Activated CD8-positive, alpha-beta memory T cell treated with anti-CD3 and anti-CD28 coated beads for 48 hours (primary cell): ENCODE measurements around the gene PRIM1.
"Not testable (repeated sequence)": the region's sequence is repeated elsewhere in the genome, so short reads cannot be mapped to it uniquely, and the experiment has no call there.

ENCODE experiments used
- DNase-seq, 3 experiments: peaks; one replicate each; pipeline ENCODE4 v3.0.0-alpha.2; 2020; ENCODE audit warnings: low read depth in 2 of 3, low spot score in 2 of 3

The PRIM1 gene

DNA sequence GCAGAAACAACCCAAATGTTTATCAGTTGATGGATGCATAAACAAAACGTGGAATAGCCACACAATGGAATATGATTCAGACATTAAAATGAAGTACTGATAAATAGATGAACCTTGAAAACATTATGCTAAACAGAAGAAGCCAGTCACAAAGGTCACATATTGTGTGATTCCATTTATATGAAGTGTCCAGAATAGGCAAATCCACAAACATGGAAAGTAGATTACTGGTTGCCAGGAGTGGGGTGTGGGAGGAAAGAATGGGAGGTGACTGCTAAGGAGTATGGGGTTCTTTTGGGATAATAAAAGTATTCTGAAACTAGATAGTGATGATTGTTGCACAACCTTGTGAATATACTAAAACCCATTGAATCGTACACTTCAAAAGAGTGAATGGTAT is 9.7 kb upstream of the PRIM1 start:
- no peak for DNase-seq

DNA sequence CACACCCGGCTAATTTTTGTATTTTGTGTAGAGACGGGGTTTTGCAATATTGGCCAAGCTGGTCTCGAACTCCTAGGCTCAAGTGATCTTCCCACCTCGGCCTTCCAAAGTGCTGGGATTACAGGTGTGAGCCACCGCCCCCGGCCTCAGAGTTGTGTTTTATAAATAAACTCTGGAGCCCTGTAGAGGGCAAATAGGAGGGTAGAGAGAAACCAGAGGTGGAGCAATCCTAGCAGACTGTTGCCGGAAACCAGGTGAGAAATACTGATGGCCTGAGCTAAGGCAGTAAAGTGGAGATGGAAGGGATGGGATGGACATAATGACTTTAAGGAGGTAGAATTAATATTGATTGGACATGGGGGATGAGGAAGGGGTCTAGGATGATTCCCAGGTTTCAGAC is 8.3 kb upstream of the PRIM1 start:
- DNase-seq, result no peak

DNA sequence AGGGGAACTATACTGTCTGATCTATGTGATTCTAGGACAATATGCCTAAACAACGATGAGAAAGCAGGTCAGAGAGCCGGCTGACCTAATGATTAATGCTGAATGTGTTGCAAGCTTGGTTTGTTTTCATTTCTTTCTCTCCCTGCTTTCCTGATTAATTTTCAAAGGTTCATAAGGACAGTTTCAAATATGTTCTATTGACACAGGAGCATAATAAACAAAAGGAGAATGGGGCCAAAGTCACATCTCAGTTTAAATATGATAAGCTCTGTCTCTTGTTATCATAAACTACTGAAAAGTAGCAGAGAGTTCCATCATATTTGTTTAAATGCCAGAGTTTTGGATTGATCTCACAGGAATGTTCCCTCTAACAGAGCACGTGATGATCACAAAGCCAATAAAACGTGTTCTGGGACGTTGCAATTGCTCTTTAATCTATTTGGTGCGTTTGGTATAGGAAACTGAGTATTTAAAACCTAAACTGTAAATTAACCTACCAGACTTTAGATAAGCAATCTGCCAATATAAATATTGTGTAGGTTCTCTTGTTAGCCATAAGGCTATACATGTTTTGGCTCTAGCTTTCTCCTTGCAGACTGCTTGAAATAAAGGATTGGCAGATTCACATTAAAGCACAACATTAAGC is 7.3 kb upstream of the PRIM1 start:
- no peak for DNase-seq

- no peak for DNase-seq
Measured at GRCh38 chr12:56758728-56759262, 6.7 kb upstream of the PRIM1 start.

DNA sequence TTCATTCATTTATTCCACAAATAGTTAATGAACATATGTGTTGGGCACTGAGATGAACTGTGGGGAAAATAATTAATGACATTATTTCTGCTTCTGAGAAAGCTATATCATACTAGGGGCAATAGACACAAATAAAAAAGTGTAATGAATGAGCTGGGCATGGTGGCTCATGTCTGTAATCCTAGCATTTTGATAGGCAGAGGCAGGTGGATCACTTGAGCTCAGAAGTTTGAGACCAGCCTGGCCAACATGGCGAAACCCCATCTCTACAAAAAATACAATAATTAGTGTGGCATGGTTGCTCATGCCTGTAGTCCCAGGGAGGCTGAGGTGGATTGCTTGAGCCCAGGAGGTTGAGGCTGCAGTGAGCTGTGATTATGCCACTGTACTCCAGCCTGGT is 5.8 kb upstream of the PRIM1 start:
- not testable (repeated sequence) for DNase-seq

DNA sequence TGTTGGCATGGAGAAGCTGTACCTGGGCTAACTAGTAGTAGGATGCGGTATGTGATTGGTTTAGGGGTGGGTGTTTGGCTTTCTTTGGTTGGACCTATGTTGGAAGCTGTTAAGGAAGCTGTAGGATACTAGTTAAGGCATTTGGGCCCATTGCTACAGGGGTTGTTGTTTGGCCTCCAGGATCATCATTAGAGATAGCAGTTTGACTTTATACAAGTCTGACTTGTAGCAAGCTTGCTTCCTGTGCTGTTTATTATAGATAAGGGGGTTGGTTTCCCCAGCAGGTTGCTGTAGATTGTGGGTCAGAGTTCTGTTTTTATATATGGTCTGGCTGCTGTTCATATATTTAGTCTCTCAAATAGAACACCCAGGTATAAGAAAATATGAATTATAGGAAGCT is 1.4 kb upstream of the PRIM1 start:
- no peak for DNase-seq

- not testable (repeated sequence) for DNase-seq
Measured at GRCh38 chr12:56750596-56750995, 1.5 kb downstream of the PRIM1 start.

DNA sequence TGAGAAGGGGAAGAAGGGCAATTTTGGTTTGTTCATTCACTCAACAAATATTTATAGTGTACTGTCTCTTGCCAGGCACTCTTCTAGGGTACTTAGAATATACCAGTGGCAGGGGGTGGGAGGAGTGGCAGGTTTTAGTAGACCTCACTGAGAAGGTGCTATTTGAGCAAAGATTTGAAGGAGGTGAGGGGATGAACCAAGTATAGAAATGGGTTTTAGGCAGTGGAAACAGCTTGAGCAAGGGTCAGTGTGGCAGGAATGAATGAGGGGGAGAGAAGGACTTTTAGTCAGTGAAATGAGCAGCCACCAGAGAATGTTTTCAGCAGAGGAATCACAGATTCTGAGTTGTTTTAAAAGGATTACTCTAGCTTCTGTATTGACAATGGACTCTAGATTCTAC is 2.3 kb downstream of the PRIM1 start:
- no peak for DNase-seq

DNA sequence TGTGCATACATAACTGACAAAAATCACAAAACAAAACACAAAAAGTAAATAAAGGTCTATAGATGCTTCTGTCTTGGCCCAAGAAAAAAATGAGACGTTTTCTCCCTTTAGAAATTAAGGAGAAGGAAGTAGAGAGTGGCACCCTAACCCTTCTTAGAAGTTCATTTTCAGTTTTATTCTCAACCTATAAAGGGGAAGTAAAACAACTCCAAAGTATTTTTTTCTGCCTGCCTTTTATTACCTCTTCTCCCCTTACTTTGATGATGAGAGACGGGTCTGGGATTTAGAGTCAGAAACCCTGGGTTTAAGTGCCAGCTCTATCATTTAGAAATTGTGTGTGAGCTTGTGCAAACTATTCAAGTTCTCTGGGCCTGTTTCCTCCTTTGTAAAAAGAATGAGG is 2.8 kb downstream of the PRIM1 start:
- no peak for DNase-seq

- no peak for DNase-seq
Measured at GRCh38 chr12:56728139-56728861, 23.8 kb downstream of the PRIM1 start.

GRCh38 chr12:56726196-56726675 is 25.9 kb downstream of the PRIM1 start:
- not testable (repeated sequence) for DNase-seq

- no peak for DNase-seq
Measured at GRCh38 chr12:56725723-56726102, 26.4 kb downstream of the PRIM1 start.

GRCh38 chr12:56724972-56725722 is 27.0 kb downstream of the PRIM1 start, which contains the start of gene NACA:
Gene NACA (minus strand): TSS chr12:56725299. CDS start chr12:56724521, 778 bp downstream.
- peak; percentile 86 to 94 (median 91) for DNase-seq

- no peak for DNase-seq
Measured at GRCh38 chr12:56724701-56724971, 27.5 kb downstream of the PRIM1 start.

DNA sequence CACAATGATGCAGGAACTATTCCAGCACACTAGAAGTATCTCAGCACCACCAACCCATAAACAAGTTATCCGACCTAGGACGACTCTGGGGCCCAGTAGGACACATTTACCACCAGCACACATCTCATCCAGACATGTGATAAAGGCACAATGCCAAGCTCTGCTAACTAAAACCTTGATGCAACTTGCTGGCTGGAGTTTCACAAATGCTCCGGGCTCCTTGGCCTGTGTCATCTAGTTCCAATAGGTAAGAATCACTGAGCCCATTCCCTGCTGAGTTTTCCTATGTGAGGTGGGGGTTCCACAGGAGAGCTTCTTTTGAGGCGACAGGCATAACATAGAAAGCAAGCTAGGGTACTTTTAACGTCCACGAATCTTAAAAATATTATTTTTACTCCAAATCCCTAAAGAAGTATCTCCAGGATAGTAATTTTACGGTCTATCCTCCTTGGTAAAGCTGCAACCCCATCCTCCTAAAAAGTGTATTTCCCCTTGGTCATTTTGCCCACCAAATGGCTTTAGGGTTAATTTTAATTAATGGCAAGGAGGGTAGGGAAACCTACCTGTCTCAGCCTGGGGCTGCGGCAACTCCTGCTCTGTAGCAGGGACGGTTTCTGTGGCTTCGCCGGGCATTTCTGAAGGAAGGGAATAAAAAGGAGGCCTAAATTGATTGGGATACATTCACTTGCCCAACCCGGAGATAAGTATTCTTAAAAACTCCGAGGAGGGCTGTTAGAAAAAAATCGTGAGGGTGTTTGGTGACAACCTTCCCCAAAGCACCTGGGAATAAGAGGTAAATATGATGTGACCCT is 28.0 kb downstream of the PRIM1 start:
- no peak for DNase-seq

DNA sequence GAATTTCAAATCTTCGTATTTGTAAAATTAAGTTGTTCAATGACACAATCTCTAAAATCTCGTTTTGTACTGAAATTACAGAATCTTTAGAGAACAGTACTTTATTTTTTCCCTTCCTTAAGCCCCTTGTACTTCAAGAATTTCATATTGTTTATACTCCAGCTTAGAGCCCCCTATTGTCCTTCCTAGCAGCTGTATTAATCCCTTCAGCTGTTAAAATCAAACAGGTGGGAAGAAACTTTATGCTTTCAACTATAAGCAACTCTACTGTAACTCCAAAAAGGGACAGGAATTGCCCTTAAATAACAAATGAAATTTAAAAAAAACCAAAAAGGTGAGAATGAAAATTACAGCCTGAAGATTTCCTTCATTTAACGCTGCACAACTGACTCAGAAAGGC is 28.8 kb downstream of the PRIM1 start:
- DNase-seq, result no peak

GRCh38 chr12:56722832-56723231 is 29.3 kb downstream of the PRIM1 start:
- no peak for DNase-seq

- DNase-seq, result no peak
Measured at GRCh38 chr12:56721721-56722120, 30.4 kb downstream of the PRIM1 start.

DNA sequence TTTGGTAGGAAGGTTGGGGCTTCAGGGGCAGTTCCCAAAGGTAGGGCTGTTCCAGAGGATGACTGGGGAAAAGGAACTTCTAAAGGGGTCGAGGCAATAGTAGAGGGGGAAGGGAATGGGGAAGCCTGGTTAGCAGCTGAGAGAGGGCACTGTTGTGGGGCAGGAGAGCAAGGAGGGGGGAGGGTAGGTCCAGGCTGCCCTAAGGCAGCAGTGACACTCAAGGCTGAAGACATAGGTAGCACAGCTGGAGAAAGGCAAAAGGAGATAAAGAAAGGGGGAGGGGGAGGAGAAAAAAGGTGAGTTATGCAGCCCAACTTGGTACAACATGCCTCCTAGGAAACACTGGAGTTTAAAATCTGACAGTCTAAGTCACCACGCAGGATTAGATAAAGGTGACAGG is 30.9 kb downstream of the PRIM1 start:
- no peak for DNase-seq

GRCh38 chr12:56720731-56721151 is 31.4 kb downstream of the PRIM1 start:
- no peak for DNase-seq

DNA sequence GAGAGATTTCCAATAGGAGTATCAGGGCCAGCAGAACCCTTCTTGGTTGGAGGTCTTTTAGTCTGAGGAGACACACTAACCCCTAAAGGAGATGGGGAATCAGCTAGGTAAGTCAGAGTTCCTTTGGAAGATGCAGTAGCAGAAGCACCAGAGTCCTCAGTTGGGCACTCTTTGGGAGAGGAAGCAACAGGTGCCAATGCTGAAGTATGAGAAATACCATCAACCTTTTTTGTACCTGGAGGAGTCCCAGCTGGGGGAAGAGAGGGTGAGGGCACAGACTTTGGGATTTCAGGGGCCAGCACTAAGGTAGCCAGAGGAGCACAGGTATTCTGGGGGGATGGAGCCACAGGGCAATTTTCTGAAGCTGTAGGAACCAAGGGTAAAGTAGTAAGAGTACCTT is 33.1 kb downstream of the PRIM1 start:
- no peak for DNase-seq
